ENCODE data around the gene SECTM1.
A peak's percentile ranks its signal among the peaks of the same experiment; 100 is the strongest.

The SECTM1 gene

GRCh38 chr17:82276938-82277337 lies 56.6 kb downstream of the SECTM1 start:
- in situ Hi-C loops (cut with MboI; ENCODE audit: low sequenced_read_pairs, unreplicated experiment) = no loop called here
- no peak for DNase-seq (ENCODE audit: low spot score)
- TF ChIP-seq, protein P1, sequence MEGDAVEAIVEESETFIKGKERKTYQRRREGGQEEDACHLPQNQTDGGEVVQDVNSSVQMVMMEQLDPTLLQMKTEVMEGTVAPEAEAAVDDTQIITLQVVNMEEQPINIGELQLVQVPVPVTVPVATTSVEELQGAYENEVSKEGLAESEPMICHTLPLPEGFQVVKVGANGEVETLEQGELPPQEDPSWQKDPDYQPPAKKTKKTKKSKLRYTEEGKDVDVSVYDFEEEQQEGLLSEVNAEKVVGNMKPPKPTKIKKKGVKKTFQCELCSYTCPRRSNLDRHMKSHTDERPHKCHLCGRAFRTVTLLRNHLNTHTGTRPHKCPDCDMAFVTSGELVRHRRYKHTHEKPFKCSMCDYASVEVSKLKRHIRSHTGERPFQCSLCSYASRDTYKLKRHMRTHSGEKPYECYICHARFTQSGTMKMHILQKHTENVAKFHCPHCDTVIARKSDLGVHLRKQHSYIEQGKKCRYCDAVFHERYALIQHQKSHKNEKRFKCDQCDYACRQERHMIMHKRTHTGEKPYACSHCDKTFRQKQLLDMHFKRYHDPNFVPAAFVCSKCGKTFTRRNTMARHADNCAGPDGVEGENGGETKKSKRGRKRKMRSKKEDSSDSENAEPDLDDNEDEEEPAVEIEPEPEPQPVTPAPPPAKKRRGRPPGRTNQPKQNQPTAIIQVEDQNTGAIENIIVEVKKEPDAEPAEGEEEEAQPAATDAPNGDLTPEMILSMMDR (IDR thresholded peaks at IDR 0.05; ENCODE audit: borderline replicate concordance, control extremely low read depth, extremely low read depth, insufficient read depth, missing control alignments) = no peak

DNA sequence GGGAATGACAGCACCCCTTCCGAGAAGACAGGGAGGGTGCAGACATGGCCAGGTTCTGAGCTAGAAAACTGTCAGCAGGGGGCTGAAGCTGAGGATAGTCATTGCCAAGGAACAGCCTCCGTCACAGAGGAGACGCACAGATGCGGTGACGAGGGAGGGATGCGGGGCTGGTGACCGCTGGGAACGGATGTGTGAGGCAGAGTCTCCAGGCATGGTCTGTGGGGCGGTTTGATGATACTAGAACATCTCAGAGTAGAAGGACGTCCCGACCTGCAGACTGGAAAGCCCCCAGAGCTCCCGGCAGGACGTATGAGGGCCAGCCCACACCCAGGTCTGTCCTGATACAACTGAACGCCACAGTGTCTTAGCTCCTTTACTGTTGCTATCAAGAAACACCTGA lies 58.2 kb downstream of the SECTM1 start:
- no peak for DNase-seq (ENCODE audit: low spot score)
- TF ChIP-seq, protein P1 (IDR thresholded peaks at IDR 0.05; ENCODE audit: borderline replicate concordance, control extremely low read depth, extremely low read depth, insufficient read depth, missing control alignments) = no peak
- in situ Hi-C loops (cut with MboI; ENCODE audit: low sequenced_read_pairs, unreplicated experiment) = no loop called here

DNA sequence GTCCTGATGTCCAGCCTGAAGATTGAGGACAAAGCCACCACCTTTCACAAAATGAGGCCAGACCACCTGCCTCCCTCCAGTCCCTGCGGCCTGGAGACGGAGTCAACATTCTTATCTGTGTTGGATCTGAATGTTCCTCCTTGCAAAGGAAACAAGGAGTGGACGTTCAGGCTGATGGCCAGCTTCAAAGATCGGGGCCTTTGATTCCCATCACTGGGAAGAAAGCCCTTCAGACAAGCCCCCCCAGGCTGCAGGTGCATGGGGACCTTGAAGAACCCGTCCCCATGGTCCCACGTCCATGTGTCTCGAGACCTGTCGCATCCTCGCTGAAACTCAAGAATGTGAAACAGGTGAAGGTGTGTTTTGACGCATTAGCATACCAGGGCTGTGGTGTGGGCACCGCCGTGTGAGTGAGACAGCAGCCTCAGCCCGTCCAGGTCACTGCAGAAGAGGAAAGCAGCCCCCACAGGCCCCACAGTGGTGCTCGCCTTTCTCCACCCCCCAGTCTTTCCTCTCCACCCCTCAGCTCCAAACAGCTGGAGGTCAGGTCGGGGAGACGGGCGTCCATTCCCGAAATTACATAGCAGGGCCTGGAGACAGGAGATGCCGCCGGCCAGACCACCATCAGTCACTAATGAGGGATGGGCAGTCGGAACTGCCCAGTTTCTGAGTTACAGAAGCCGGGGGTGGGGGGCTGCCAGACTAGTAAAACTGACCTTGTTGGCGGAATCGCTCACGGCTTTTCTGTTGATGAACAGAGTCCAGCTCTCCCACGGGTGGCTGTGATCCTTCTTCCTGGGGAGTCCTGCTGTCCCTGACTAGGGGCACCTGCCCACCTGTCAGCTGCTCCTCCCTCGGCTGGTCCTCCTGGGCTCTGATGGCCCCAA lies 59.2 kb downstream of the SECTM1 start:
- in situ Hi-C loops (cut with MboI; ENCODE audit: low sequenced_read_pairs, unreplicated experiment) = no loop called here
- TF ChIP-seq, protein P1 (IDR thresholded peaks at IDR 0.05; ENCODE audit: borderline replicate concordance, control extremely low read depth, extremely low read depth, insufficient read depth, missing control alignments) = no peak
- DNase-seq (ENCODE audit: low spot score) = no peak

DNA sequence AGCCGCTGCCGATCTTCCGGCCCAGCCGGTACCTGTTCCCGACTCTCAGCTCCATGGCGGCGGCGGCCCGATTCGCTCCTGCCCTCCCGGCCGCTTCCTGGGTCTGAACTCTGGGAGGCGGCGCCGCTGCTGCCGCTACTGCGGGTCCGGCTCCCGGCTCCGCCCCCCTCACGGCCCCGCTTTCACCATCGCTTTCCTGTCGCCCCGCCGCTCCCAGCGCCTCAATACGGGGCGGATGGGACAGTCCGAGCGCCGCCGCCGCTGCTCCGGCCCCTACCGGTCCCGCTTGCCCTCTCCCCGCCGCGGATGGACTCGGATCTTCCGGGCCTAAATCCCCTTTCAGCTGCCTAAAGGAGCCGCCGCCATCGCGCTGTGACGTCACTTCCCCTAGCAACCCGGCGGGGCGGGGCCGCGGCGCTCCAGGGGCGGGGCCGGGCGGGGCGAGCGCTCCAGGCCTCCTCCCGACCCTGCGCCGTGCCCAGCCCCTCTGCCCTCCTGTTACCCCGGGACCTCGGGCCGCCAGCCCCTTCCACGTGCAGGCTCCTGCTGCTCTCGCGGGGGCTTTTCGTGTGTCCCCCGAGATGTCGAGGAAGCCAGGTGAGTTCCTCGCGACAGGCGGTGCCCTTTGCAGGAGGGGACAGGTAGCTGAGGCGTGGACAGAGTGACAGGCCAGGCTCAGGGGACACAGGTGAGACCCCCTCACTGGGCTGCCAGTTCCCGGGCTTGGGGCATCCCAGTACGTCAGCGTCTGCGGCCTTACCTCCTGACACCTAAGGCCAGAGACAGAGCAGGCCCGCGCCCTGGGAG lies 60.0 kb downstream of the SECTM1 start, which contains the start of gene CSNK1D:
Gene CSNK1D (minus strand): TSS at position 374 of the 807 bp plus-strand sequence. CDS start 319 bp downstream, at position 55.
- TF ChIP-seq, protein P1 (IDR thresholded peaks at IDR 0.05; ENCODE audit: borderline replicate concordance, control extremely low read depth, extremely low read depth, insufficient read depth, missing control alignments) = no peak
- in situ Hi-C loops (cut with MboI; ENCODE audit: low sequenced_read_pairs, unreplicated experiment) = no loop called here
- DNase-seq (ENCODE audit: low spot score) = peak; percentile 99

DNA sequence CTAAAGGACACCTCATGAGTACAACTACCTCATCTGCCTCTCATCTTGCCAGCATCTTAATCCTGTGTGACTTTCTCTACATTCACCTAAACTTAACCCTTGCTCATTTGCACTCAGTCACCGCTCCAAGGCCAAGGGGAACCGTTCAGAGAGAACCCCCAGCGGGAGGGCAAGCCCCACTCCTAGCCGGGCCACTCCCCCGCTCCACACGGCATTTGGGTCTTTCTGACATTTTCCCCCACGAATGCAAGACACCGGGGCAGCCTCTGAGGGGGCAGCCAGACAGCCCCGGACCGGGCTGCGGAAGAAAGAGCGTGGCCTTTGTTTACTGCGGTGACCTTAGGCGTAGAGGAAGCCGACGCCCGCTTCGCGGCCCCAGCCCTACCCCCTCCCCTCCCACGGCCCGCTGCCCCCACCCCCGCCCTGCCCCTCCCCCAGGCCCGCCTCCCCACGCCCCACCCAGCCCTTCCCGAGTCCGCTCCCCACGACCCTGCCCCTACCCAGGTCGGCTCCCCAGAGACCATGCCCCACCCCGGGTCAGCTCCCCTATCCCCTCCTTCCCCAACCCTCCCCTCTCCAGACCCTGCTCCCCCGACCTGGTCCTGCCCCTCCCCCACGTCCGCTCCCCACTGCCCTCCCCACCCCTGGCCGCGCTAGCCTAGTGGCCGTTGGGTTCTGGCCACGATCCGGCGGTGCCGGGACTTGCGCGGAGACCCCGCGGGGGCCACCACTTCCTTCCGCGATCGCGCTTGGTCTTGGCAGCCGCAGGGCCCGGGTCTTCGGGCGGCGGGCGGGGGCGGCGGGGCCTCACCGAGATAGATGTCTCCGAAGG lies 60.9 kb downstream of the SECTM1 start:
- TF ChIP-seq, protein P1 (IDR thresholded peaks at IDR 0.05; ENCODE audit: borderline replicate concordance, control extremely low read depth, extremely low read depth, insufficient read depth, missing control alignments) = no peak
- peak; percentile 76 for DNase-seq (ENCODE audit: low spot score)
- in situ Hi-C loops (cut with MboI; ENCODE audit: low sequenced_read_pairs, unreplicated experiment) = no loop called here

GRCh38 chr17:82271401-82271800 lies 62.2 kb downstream of the SECTM1 start:
- in situ Hi-C loops (cut with MboI; ENCODE audit: low sequenced_read_pairs, unreplicated experiment) = no loop called here
- no peak for DNase-seq (ENCODE audit: low spot score)
- TF ChIP-seq, protein P1 (IDR thresholded peaks at IDR 0.05; ENCODE audit: borderline replicate concordance, control extremely low read depth, extremely low read depth, insufficient read depth, missing control alignments) = no peak
